Activated T-helper 1 cell treated with anti-CD3 and anti-CD28 coated beads, Interleukin-2, amount 50 U/mL, for 16 hours (primary cell): Measurements from ENCODE around the gene ATP4A.
"Not testable (repeated sequence)": the region's sequence is repeated elsewhere in the genome, so short reads cannot be mapped to it uniquely, and the experiment has no call there.

ENCODE experiments used
- DNase-seq, 2 donors: peaks; one replicate each; pipeline ENCODE4 v3.0.0-alpha.2; 2020; ENCODE audit warnings: low read depth in 1 of 2, low spot score in 1 of 2

The ATP4A gene

DNA sequence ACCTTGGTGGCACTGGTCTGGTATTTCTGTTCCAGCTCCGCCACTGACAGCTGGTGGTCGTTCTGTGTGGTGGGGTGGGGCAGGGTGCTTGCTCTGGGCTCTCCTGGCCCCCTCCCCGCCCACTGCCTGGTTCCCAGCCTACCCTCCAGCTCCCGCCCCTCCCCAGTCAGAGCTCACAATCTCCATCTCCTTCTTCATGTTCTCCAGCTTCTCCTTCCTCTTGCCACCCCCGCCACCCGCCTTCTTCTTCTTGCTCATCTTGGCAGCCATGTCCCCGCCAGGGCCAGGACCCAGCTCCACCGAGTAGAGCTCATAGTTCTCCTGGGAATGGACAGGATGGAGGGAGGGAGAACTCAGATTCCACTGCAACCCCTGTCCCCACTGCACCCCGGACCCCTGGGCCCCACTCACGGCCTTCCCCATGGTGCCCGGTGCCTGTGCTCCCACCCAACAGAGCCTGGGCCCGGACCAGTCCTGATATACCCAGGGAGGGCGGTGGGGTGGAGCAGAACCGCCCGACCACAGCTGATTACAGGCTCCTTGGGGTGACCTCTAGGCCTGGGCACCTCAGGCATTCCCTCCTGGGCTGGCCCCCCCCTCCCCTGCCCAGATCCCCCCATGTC is at the start of gene ATP4A:
Gene ATP4A (minus strand): TSS at position 452 of the 623 bp plus-strand sequence. CDS start 29 bp downstream, at position 423.
- DNase-seq, result no peak

DNA sequence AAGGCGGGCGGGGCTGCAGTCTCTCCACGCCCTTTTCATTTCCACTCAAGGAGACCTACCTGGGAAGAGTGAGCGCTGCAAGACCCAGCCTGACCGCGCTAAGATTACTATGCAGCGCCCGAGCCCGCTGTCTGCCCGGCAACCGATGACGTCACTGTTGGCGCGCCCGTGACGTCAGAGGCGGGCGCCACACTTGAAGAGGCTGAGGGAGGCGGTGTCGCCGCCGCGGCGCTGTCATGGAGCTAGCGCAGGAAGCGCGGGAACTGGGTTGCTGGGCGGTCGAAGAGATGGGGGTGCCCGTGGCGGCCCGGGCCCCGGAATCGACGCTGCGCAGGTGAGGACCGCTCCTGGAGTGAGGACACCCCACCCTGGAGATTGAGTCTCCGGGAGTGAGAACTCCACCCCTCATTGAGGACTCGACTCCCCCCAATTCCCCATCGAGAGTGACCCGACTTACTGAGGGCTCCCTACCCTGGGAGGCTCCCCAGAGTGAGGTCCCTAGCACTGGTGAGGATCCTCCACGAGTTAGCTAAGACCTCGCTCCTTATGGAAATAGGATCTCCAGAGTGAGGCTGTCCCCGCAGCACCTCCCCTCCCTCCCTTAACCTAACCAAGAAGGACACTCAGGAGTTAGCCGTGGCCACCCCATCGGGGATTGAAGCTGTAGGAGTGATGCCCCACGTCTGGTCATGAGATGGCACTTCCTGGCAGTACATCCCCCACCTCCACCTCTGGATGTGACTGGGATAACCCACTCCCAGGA is 49.3 kb upstream of the ATP4A start, which contains the start of gene HAUS5:
Gene HAUS5 (plus strand): TSS at position 177 of the 763 bp plus-strand sequence. CDS start 60 bp downstream, at position 237.
- peak; percentile 93 to 94 for DNase-seq

DNA sequence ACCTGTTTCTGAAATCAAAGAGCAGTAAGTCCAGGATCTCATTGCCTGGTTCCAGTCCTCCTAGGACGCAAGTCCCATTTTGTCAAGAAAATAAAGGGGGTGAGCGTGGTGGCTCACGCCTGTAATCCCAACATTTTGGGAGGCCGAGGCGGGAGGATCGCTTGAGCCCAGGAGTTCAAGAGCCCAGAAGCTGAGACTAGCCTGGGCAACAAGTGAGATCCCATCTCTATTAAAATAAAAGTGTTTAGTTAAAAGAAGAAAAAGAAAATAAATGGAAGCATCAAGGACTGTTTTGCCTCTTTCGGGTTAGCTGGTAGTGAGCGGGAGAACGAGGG is 48.7 kb upstream of the ATP4A start:
- no peak for DNase-seq

DNA sequence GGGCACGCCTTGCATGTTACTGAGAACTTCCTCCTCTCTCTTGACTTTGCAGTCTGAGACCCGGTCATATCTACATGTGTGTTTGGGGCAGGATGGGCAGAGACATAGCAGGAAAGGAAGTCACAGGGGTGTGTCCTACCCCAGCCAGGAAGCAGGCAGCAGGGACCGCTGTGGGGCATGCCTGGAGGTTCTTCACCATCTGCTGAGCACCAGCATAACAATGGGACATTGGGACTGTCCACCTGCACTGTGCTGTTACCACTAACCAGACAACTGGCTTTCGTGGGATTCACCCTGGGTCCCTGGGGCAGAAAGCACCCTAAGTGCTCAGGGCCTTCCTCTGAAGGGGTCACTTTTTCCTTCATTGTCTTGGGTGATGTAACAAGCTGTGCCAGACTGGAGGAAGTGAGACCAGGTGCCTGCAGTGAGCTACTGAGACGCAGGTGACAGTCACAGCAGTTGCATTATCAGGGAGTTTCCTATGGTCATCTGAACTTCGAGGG is 46.4 kb upstream of the ATP4A start:
- no peak for DNase-seq

DNA sequence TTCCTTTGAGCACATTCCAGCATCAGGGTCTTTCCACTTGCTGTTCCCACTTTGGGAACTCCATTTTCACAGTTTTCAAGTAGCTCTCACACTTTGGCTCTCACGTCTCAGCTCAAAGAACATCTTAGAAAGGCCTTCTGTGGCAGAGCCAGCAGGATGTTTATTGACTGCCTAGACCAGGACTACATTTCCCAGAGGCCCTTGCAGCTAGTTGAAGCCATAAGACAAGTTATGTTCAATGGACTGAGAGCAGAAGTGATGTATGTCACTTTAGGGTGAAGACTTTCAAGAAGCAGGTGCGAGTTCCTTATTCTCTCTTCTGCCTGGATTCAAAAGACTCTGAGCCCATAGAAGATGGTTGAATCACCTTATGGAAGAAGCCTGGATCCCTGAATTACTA is 44.8 kb upstream of the ATP4A start:
- DNase-seq, result no peak

DNA sequence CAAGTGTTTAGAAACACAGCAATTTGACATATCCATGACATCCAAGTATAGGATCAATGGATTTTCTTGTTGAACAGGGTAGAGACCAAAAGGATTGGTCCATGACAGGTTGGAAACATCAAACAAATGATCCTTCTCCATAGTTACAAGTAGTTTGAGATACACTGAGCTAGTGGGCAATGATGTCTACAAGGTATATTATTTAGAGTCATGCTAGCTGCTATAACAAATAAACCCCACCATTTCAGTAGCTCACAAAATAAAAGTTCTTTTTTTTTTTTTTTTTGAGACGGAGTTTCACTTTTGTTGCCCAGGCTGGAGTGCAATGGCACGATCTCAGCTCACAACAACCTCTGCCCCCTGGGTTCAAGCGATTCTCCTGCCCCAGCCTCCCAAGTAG is 44.2 kb upstream of the ATP4A start:
- no peak for DNase-seq

DNA sequence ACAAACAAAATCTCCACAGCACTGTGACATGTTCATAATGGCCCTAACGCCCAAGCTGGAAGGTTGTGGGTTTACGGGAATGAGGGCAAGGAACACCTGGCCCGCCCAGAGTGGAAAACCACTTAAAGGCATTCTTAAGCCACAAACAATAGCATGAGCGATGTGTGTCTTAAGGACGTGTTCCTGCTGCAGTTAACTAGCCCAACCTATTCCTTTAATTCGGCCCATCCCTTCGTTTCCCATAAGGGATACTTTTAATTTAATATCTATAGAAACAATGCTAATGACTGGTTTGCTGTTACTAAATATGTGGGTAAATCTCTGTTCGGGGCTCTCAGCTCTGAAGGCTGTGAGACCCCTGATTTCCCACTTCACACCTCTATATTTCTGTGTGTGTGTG is 43.7 kb upstream of the ATP4A start:
- DNase-seq, result not testable (repeated sequence)

DNA sequence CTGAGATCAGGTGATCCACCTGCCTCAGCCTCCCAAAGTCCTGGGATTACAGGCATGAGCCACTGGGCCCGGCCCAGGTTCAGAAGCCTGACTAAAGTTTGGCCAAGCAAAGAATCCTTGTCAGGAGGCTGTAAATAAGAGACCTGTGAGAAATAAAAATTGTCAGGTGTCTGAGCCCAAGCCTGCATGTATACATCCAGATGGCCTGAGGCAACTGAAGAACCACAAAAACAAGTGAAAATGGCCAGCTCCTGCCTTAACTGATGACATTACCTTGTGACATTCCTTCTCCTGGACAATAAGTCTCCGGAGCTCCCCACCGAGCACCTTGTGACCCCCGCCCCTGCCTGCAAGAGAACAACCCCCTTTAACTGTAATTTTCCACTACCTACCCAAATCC is 41.0 kb upstream of the ATP4A start:
- not testable (repeated sequence) for DNase-seq

DNA sequence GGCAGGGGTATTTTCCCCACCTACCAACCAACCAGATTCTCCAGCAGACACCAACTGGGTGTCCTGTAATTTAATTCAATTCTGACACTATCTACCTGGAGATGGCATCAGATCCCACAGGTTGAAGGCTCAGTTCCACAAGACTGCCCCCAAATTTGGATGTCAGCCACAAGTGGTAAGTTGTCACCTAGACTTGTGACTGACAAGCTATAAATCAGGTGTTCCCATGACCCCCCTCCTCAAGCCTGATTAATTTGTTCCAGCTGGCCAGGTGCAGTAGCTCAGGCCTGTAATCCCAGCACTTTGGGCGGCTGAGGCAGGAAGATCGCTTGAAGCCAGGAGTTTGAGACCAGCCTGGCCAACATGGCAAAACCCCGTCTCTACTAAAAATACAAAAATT is 38.5 kb upstream of the ATP4A start:
- DNase-seq, result no peak

DNA sequence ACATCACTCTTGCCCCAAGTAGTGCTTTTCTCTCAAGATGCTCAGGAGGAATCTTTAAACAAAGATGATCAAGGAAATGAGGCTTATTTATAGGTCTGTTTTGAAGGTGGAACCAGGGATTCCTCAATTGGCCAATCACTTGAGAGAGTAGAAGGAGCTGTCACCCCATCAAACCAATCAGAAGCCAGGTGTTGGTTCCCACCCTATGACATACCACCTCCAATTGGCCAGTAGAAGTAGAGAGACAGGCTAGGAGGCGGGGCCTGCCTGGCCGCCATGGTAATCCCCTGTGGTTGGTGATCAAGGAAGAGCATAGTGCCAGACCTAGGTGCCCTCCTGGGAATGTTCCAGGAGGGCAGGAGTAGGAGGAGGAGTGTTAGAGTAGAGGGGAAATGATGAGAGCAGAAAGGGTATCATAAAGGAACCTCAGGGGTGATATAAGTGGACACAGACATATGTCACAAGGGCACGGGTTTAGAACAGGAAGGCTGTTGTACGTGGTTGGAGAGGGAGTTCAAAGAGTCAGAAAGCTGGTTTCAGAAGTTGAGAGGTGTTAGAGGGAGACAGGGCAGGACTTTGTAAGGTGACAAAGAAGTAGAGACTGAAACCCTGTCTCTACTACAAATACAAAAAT is 33.0 kb upstream of the ATP4A start:
- DNase-seq, result no peak

DNA sequence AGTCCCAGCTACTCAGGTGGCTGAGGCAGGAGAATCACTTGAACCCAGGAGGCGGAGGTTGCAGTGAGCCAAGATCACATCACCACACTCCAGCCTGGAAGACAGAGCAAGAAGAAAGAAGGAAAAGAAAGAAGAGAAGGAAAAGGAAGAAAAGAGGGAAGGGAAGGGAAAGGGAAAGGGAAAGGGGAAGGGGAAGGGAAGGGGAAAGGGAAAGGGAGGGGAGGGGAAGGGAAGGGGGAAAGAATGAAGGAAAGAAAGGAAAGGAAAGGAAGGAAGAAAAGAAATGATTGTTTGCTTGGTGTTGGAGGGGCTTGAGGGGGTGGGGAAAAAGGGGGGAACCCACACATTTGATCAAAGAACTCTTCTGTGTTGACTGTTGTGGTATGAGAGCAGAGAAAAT is 32.5 kb upstream of the ATP4A start:
- DNase-seq, result no peak

DNA sequence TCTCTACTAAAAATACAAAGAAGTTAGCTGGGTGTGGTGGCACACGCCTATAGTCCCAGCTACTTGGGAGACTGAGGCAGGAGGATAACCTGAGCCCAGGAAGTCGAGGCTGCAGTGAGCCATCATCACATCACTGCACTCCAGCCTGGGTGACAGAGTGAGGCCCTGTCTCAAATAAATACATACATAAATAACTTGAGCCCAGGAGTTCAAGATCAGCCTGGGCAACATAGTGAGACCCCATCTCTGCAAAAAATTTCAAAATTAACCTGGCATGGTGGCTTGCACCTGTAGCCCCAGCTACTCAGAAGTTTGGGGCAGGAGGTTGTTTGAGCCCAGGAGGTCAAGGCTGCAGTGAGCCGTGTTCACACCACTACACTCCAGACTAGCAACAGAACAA is 31.6 kb upstream of the ATP4A start:
- DNase-seq, result not testable (repeated sequence)

DNA sequence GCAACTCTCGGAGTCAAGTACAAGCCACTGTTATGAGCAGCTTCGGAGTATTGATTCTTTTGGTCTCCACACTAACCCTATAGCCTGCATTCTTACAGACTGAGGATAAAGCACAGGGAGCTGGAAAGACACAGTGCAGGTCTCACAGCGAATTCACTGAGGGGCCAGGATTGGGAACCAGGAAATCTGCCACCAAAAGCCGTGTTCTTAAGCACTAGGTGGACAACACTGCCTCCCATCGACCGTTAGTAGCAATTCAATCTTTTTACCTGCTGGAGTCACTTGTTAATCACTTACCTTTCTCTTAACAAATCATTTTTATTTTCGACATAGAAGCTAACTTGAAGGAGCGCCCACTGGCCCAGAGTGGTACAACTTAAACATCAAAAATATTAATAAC is 28.8 kb upstream of the ATP4A start:
- no peak for DNase-seq

DNA sequence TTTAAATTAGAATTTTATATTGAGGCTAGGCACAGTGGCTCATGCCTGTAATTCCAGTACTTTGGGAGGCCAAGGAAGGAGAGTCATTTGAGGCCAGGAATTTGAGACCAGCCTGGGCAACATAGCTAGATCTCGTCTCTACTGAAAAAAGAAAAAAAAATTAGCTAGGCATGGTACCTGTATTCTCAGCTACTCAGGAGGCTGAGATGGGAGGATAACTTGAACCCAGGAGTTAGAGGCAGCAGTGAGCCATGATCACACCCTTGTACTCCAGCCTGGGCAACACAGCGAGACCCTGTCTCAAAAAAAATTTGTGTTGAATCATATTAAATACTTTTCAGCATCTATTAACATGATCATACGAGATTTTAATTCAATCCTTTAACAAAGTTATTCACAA is 27.4 kb upstream of the ATP4A start:
- no peak for DNase-seq

DNA sequence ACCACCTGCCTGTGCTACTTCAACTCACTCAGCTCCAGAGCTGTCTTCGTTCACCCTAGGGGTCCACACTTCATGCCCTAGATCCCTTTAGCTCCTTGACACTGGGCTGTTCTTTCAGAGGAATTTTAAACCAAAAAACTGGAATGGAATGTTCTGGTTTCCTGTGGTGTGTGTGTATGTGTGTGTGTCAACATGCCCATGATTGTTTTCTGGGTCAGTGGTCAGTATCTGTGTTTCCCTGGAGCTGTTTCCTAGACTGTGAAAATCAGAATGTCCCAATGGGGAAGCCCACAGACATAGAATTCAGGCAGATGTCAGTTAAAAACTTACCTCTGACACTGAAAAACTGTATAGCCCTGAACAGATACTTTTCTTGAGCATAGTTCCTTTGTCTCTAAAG is 23.9 kb upstream of the ATP4A start:
- no peak for DNase-seq

DNA sequence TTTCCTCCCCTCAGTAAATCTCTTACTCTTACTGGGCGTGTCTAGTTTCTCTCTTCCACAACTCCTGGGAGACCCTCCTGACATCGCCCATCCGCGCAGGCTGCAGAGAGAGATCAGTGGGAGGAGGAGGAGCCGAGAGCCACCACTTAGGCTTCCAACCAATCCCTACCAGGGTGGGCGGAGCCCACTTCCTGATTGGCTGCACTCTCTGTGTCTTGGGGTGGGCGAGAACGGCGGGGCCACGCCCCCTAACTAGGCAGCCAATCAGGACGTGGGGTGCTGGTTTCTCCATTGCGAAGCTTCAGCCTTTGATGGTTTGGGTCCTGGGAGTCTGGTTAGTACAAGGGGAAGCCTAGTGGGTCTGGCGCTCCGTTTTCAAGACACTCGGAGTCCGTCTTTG is 22.4 kb upstream of the ATP4A start, which contains the start of gene PMIS2:
Gene PMIS2 (plus strand): TSS at position 326 of the 400 bp plus-strand sequence. CDS start 87 bp downstream, outside the sequence.
- no peak for DNase-seq

DNA sequence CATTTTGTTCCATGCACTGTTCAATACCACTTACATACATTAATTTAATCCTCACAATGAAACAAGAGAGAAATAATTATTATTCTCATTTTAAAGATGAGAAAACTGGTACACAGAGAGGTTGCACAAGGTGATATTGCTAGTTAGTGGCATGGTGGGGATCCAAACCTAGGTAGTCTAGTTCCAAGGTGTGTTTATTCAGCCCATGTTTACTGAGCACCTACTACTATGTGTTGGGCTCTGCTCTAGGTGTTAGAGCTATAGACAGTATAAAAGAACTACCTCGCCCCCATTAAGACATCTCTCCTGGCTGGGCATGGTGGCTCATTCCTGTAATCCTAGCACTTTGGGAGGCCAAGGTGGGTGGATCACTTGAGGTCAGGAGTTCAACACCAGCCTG is 19.3 kb upstream of the ATP4A start:
- no peak for DNase-seq

DNA sequence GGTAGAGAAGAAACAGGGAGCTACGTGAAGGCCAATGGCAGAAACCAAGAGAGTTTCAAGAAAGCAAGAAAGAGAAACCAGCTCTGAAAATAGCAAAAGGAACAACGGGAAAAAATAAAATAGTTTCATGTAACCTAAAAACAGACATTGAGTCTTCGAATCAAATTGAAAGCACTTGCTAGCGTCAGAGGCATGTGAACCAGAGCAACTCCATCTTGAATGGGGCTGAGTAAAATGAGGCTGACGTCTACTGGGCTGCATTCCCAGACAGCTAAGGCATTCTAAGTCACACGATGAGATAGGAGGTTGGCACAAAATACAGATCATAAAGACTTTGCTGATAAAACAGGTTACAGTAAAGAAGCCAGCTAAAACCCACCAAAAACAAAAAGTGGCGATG is 15.2 kb upstream of the ATP4A start:
- no peak for DNase-seq

DNA sequence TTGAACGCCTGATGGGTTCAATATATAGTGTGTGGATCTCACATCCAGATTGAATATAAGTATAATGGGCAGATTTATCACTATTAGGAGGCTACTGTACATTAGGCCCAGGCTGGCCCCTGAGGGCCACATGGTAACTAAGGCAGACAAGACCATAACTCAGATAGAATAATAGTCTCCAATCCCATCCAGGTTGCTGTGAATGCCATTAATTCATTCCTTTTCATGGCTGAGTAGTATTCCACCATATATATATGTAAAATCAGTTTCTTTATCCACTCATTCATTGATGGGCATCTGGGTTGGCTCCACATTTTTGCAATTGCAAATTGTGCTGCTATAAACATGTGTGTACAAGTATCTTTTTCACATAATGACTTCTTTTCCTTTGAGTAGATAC is 14.5 kb upstream of the ATP4A start:
- DNase-seq, result no peak

DNA sequence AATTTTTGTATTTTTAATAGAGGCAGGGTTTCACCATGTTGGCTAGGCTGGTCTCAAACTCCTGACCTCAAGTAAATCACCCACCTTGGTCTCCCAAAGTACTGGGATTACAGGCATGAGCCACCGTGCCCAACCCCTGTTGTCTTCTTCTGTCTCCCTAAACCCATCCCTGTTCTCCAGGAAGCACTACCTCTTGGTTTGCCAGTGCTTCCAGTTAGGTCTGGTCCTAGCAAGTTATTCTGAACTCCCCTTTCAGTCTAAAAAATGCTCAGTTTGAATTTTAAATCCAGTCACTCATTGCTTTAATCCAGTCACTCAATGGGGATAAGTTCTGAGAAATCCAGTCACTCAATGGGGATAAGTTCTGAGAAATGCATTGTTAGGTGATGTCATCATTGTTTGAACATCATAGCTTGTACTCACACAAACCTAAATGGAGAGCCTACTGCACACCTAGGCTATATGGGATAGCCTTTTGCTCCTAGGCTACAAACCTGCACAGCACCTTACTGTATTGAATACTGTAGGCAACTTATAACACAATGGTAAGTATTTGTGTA is 8.0 kb upstream of the ATP4A start:
- DNase-seq, result no peak

DNA sequence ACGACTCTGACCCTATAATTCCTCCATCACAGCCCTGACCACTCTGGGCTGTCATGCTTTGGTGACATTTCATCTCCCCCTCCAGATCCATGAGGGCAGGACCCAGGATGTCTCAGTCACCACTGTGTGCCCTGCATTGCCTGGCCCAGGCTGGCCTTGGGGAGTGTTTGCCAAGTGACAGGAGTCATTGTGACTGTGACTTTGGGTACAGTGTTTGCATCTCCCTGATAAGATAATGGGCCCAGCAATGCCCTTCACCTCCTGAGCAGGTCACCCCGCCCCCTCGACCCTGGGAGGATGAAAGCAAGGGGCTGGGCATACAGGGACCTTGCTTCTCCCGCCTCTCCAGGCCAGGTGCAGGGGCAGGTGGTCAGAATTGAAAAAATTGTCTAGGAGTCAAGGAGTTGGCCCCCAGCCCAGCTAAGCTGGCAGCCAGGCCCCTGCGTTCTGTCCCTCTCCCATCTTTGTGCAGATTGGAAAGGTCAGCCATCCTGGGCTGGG is 5.9 kb upstream of the ATP4A start:
- no peak for DNase-seq

DNA sequence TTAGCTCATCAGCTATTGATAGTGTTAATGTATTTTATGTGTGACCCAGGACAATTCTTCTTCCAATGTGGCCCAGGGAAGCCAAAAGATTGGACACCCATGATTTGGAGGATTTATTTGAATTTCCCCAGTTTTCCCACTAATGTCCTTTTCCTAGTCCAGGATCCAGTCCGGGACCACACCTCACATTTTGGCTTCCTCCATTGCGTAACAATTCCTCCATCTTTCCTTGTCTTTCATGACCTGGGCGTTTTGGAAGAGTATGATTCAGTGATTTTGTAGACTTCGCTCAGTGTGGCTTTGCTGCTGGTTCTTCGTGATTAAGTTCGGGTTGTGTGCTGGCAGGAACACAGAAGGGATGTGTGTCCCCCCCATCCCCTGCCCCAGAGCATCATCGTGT is 3.3 kb upstream of the ATP4A start:
- no peak for DNase-seq
